GM12878 (cell line): ENCODE measurements around the gene TBCK.

ENCODE experiments used
- ATF3 ChIP-seq: IDR thresholded peaks from 2 replicates; pipeline ENCODE4 v1.6.1; 2011; ENCODE audit warnings: low read depth, mild to moderate bottlenecking, low read length, moderate library complexity, borderline replicate concordance; ENCODE audit errors: extremely low read depth
- CREB1 ChIP-seq: IDR thresholded peaks from 2 replicates; pipeline ENCODE4 v1.6.1; 2012; ENCODE audit warnings: low read depth, mild to moderate bottlenecking, inconsistent platforms
- CTCF ChIP-seq, 3 experiments: IDR thresholded peaks in 2 of 3; conservative IDR thresholded peaks in 1 of 3; 2 replicates each; pipeline ENCODE4 v1.5.1; 2011; ENCODE audit warnings: low read depth in 3 of 3, low read length in 3 of 3, mild to moderate bottlenecking in 3 of 3, control low read depth in 2 of 3, moderate library complexity in 2 of 3, inconsistent platforms in 1 of 3, mixed read lengths in 1 of 3; ENCODE audit not compliant: control insufficient read depth in 2 of 3, insufficient read depth in 1 of 3; ENCODE audit errors: extremely low read depth in 1 of 3
- ELK1 ChIP-seq: IDR thresholded peaks from 2 replicates; pipeline ENCODE4 v1.6.1; 2012; ENCODE audit warnings: low read depth, low read length, improper control_type of control experiment
- EP300 ChIP-seq, 2 experiments: fragments of 150-350 bp in 1 of 2; IDR thresholded peaks; 2 replicates each; pipeline ENCODE4 v1.6.1; 2011 to 2012; ENCODE audit warnings: low read depth in 2 of 2, low read length in 2 of 2, borderline replicate concordance in 1 of 2, improper control_type of control experiment in 1 of 2, inconsistent platforms in 1 of 2; ENCODE audit not compliant: control insufficient read depth in 1 of 2
- KDM1A ChIP-seq: fragments of 200-600 bp; sonication (generic); IDR thresholded peaks from 2 replicates; pipeline ENCODE4 v1.6.1; 2016; ENCODE audit warnings: borderline replicate concordance
- MXI1 ChIP-seq: fragments of 150-350 bp; IDR thresholded peaks from 2 replicates; pipeline ENCODE4 v1.6.1; 2011; ENCODE audit warnings: low read depth, mild to moderate bottlenecking, inconsistent platforms, low read length, improper control_type of control experiment
- POLR2A ChIP-seq: IDR thresholded peaks from 2 replicates; pipeline ENCODE4 v1.6.1; 2011; ENCODE audit warnings: low read depth, mild to moderate bottlenecking, low read length
- TAF1 ChIP-seq: IDR thresholded peaks from 2 replicates; pipeline ENCODE4 v1.6.1; 2011; ENCODE audit warnings: mild to moderate bottlenecking, low read depth, low read length, borderline replicate concordance
- USF2 ChIP-seq: IDR thresholded peaks from 2 replicates; pipeline ENCODE4 v1.6.1; 2011; ENCODE audit warnings: low read depth, low read length, improper control_type of control experiment, borderline replicate concordance

- TF ChIP-seq EP300 (IDR thresholded peaks at IDR 0.05; ENCODE audit: borderline replicate concordance in 1 of 2, control insufficient read depth in 1 of 2, low read depth in 2 of 2, low read length in 2 of 2) (no peak), MXI1 (no peak), TAF1 (no peak), CREB1 (no peak), CTCF (IDR thresholded peaks at IDR 0.05 in 2 of 3, conservative IDR thresholded peaks at IDR 0.05 in 1 of 3; ENCODE audit: control insufficient read depth in 2 of 3, extremely low read depth in 1 of 3, insufficient read depth in 1 of 3, low read depth in 3 of 3, low read length in 3 of 3) (no peak), KDM1A (no peak), USF2 (no peak), ATF3 (no peak), POLR2A (no peak), ELK1 (no peak)
Observed at GRCh38 chr4:106301393-106302061, 14.5 kb downstream of the TBCK start.
